BLaER1 (cell line): ENCODE measurements around the gene MAN1B1.

Experiments used
- H3K27ac ChIP-seq: shearing (Covaris generic); formaldehyde crosslinking; 2 replicates; pipeline ENCODE4 v1.8.1; 2022
- H3K27me3 ChIP-seq: shearing (Covaris generic); formaldehyde crosslinking; 2 replicates; pipeline ENCODE4 v1.8.1; 2022
- H3K36me3 ChIP-seq: shearing (Covaris generic); formaldehyde crosslinking; 2 replicates; pipeline ENCODE4 v1.8.1; 2022
- H3K4me1 ChIP-seq: shearing (Covaris generic); formaldehyde crosslinking; 2 replicates; pipeline ENCODE4 v1.8.1; 2022
- H3K4me2 ChIP-seq: shearing (Covaris generic); formaldehyde crosslinking; 2 replicates; pipeline ENCODE4 v1.8.1; 2022
- H3K4me3 ChIP-seq: shearing (Covaris generic); formaldehyde crosslinking; 2 replicates; pipeline ENCODE4 v1.8.1; 2022
- H3K9ac ChIP-seq: shearing (Covaris generic); formaldehyde crosslinking; 2 replicates; pipeline ENCODE4 v1.8.1; 2022
- H3K9me3 ChIP-seq: shearing (Covaris generic); formaldehyde crosslinking; 2 replicates; pipeline ENCODE4 v1.8.1; 2022
- H4K20me1 ChIP-seq: shearing (Covaris generic); formaldehyde crosslinking; 2 replicates; pipeline ENCODE4 v1.8.1; 2022
- Cebpa-rat ChIP-seq: shearing (Covaris generic); IDR thresholded peaks from 2 replicates; pipeline ENCODE4 v1.8.1; 2022

MAN1B1 gene

GRCh38 chr9:137099231-137099630 is 12.4 kb downstream of the MAN1B1 start:
- Histone ChIP-seq H3K27ac (no peak overlapping the region), H3K36me3 (peaks cover 83% of the 10 kb centered on the region), H3K9me3 (peaks cover 34% of the 10 kb centered on the region), H3K27me3 (no peaks in the 10 kb centered on the region), H3K4me2 (no peak overlapping the region), H3K4me3 (no peak overlapping the region), H4K20me1 (0 out of 2 replicates have a peak, but pooled peaks cover 5% of the 10 kb centered on the region), H3K4me1 (peaks cover 29% of the 10 kb centered on the region), H3K9ac (no peak overlapping the region)
- no peak for TF ChIP-seq Cebpa-rat

GRCh38 chr9:137103206-137103999 is 16.6 kb downstream of the MAN1B1 start:
- Histone ChIP-seq H3K9ac (no peak overlapping the region), H3K9me3 (peaks cover 34% of the 10 kb centered on the region), H3K36me3 (peaks cover 98% of the 10 kb centered on the region), H4K20me1 (peaks cover 34% of the 10 kb centered on the region), H3K27ac (no peak overlapping the region), H3K4me2 (no peak overlapping the region), H3K4me1 (no peaks in the 10 kb centered on the region), H3K4me3 (no peak overlapping the region), H3K27me3 (no peaks in the 10 kb centered on the region)
- no peak for TF ChIP-seq Cebpa-rat

DNA sequence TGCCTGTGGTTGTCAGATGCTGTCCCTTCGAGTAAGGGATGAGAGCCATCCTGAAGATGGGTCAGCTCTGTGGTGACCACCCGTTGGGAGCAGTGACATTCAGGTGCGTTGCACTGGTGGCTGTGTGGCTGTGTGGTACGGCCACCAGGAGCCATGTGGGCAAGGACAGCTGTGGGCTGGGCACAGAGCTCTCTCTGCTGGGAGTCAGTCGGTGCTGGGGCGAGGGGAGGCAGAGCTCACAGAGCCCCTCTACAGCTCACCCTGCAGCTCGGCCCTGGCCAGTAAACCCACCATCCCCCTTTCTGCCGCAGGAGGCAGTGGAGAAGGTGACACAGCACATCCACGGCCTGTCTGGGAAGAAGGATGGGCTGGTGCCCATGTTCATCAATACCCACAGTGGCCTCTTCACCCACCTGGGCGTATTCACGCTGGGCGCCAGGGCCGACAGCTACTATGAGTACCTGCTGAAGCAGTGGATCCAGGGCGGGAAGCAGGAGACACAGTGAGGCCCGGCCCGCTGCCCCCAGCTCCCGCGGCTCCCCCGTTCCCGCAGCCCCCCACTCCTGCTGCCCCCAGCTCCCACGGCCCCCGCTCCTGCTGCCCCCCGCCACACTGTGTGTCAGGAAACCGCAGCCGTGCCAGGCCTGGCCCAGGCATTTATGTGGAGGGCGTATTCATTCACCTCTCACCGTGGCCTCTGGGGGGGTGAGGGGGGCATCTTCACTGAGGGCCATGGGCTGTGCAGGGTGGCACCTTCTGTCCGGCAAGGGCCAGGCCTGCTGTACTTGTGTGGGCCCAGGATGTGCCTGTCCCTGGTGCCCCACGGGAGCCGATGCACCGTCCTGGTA is 19.3 kb downstream of the MAN1B1 start:
- Histone ChIP-seq H3K36me3 (peaks cover 98% of the 10 kb centered on the region), H3K9ac (no peak overlapping the region), H3K27ac (no peak overlapping the region), H3K27me3 (no peaks in the 10 kb centered on the region), H4K20me1 (peaks cover 60% of the 10 kb centered on the region), H3K4me3 (no peak overlapping the region), H3K9me3 (peaks cover 30% of the 10 kb centered on the region), H3K4me2 (no peak overlapping the region), H3K4me1 (no peaks in the 10 kb centered on the region)
- TF ChIP-seq Cebpa-rat = no peak

- no peak overlapping the region for H3K4me2 ChIP-seq
- H3K36me3 ChIP-seq = peaks cover 98% of the 10 kb centered on the region
Measured at GRCh38 chr9:137106662-137107250, 20.0 kb downstream of the MAN1B1 start.

DNA sequence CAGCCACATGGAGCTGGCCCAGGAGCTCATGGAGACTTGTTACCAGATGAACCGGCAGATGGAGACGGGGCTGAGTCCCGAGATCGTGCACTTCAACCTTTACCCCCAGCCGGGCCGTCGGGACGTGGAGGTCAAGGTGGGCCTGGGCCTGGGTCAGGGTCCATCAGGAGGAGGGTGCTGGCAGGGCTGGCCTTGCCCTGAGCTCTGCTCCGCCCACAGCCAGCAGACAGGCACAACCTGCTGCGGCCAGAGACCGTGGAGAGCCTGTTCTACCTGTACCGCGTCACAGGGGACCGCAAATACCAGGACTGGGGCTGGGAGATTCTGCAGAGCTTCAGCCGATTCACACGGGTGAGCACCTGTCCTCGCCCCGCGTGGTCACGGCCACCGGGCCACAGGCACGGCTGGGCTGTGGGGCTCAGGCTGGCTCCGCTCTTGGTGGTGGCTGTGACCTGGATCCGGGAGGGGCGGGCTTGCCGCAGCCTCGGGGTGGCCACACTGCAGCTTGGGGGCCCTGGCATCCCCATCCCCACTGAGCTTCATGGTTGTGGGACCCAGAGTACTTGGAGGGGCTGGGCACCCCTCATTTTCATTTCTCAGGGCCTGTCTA is 20.6 kb downstream of the MAN1B1 start:
- TF ChIP-seq Cebpa-rat = no peak
- Histone ChIP-seq H3K4me2 (no peak overlapping the region), H3K4me3 (no peak overlapping the region), H3K36me3 (peaks cover 98% of the 10 kb centered on the region), H3K9ac (no peak overlapping the region), H3K9me3 (peaks cover 16% of the 10 kb centered on the region), H3K4me1 (peaks cover 2% of the 10 kb centered on the region; the same call in 1 of the 2 replicates), H4K20me1 (peaks cover 73% of the 10 kb centered on the region), H3K27ac (no peak overlapping the region), H3K27me3 (no peaks in the 10 kb centered on the region)

More at GRCh38 chr9:137106662-137107250, 20.0 kb downstream of the MAN1B1 start:
- no peak overlapping the region for H3K4me3 ChIP-seq
- H3K27me3 ChIP-seq = no peaks in the 10 kb centered on the region
- no peak overlapping the region for H3K27ac ChIP-seq
- TF ChIP-seq Cebpa-rat = no peak
- H4K20me1 ChIP-seq = peaks cover 67% of the 10 kb centered on the region
- H3K9ac ChIP-seq = no peak overlapping the region
- no peaks in the 10 kb centered on the region for H3K4me1 ChIP-seq
- peaks cover 23% of the 10 kb centered on the region for H3K9me3 ChIP-seq

- H3K4me2 ChIP-seq = no peak overlapping the region
- peaks cover 8% of the 10 kb centered on the region for H3K4me1 ChIP-seq
- H3K9me3 ChIP-seq = peaks cover 10% of the 10 kb centered on the region
- H3K9ac ChIP-seq = no peak overlapping the region
- peaks cover 98% of the 10 kb centered on the region for H3K36me3 ChIP-seq
- no peak for TF ChIP-seq Cebpa-rat
- no peaks in the 10 kb centered on the region for H3K27me3 ChIP-seq
- H3K27ac ChIP-seq = no peak overlapping the region
- H4K20me1 ChIP-seq = peaks cover 79% of the 10 kb centered on the region
- no peak overlapping the region for H3K4me3 ChIP-seq
Measured at GRCh38 chr9:137107982-137108381, 21.2 kb downstream of the MAN1B1 start.

DNA sequence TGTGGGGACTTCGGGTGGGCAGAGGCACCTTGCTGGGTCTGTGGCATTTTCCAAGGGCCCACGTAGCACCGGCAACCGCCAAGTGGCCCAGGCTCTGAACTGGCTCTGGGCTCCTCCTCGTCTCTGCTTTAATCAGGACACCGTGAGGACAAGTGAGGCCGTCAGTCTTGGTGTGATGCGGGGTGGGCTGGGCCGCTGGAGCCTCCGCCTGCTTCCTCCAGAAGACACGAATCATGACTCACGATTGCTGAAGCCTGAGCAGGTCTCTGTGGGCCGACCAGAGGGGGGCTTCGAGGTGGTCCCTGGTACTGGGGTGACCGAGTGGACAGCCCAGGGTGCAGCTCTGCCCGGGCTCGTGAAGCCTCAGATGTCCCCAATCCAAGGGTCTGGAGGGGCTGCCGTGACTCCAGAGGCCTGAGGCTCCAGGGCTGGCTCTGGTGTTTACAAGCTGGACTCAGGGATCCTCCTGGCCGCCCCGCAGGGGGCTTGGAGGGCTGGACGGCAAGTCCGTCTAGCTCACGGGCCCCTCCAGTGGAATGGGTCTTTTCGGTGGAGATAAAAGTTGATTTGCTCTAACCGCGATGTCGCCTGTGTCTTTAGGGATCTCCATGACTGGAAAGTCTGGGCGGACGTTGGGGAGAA is 21.9 kb downstream of the MAN1B1 start:
- H3K4me3 ChIP-seq = no peak overlapping the region
- H3K4me2 ChIP-seq = no peak overlapping the region
- peaks cover 85% of the 10 kb centered on the region for H4K20me1 ChIP-seq
- no peak for TF ChIP-seq Cebpa-rat
- peaks cover 14% of the 10 kb centered on the region for H3K4me1 ChIP-seq
- no peak overlapping the region for H3K9ac ChIP-seq
- H3K27me3 ChIP-seq = no peaks in the 10 kb centered on the region
- H3K9me3 ChIP-seq = peaks cover 3% of the 10 kb centered on the region
- H3K27ac ChIP-seq = no peak overlapping the region
- H3K36me3 ChIP-seq = peaks cover 96% of the 10 kb centered on the region

DNA sequence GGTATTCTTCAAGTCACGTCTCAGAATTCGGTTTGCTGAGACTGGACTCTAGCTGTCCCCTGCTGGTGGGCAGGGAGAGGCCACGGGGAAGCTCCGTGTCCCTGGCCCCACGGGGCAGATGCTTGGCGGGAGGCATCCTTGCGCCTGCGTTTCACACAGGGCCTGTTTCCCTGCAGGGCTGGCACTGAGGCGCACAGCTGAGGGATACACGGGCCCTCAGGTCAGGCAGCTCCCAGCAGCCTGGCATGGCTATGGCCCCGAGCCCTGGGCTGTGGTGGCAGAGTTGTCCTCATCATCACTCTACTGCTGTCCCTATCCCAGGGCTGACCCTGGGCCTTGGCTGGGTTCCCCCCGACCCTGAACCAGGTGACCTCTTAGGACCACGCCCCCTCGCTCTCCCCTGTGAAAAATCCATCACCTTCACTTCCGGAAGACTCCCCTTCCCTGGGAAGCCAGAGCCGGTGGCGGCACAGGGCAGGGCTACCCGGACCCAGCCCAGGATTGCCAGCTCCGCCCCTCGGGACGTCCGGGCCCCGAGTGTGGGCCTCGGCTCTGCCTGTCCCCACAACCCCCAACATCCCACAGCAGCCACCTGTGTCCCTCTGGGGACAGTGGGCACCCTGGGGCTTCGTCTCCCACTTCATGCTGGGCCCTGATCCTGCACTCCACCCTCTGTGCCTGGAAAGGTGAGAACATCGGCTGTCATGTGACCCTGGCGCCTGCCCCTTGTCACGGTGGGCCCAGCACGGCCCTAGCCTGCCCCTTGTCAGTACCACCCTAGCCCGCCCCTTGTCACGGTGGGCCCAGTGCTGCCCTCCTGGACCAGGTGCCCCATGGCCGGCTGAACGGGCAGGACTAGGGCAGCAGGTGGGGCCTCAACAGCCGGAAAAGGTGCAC is 22.7 kb downstream of the MAN1B1 start:
- no peak for TF ChIP-seq Cebpa-rat
- H3K4me2 ChIP-seq = no peak overlapping the region
- H3K27me3 ChIP-seq = no peaks in the 10 kb centered on the region
- peaks cover 14% of the 10 kb centered on the region for H3K4me1 ChIP-seq
- no peaks in the 10 kb centered on the region for H3K9me3 ChIP-seq
- no peak overlapping the region for H3K27ac ChIP-seq
- H4K20me1 ChIP-seq = peaks cover 85% of the 10 kb centered on the region
- peaks cover 88% of the 10 kb centered on the region for H3K36me3 ChIP-seq
- H3K4me3 ChIP-seq = no peak overlapping the region
- H3K9ac ChIP-seq = no peak overlapping the region
